IPS DF 4.7 (cell line): ENCODE measurements around the gene GOLGA8S.
"Not testable (repeated sequence)": the region's sequence is repeated elsewhere in the genome, so short reads cannot be mapped to it uniquely, and the experiment has no call there.

Source experiments
- DNase-seq: peaks from one replicate; pipeline ENCODE4 v3.0.0-alpha.2; 2013; ENCODE audit warnings: low spot score; ENCODE audit errors: extremely low read depth

Gene GOLGA8S

GRCh38 chr15:23398357-23398756 lies 43.8 kb downstream of the GOLGA8S start:
- DNase-seq = not testable (repeated sequence)

GRCh38 chr15:23399207-23399606 lies 44.7 kb downstream of the GOLGA8S start:
- not testable (repeated sequence) for DNase-seq

GRCh38 chr15:23401627-23402026 lies 47.1 kb downstream of the GOLGA8S start:
- no peak for DNase-seq

- no peak for DNase-seq
These were observed 47.6 kb downstream of the GOLGA8S start for GRCh38 chr15:23402140-23402539.

GRCh38 chr15:23402544-23402943 lies 48.0 kb downstream of the GOLGA8S start:
- DNase-seq = no peak

- DNase-seq = no peak
These were observed 49.0 kb downstream of the GOLGA8S start for GRCh38 chr15:23403550-23403949.

GRCh38 chr15:23411841-23412240 lies 57.3 kb downstream of the GOLGA8S start:
- DNase-seq = no peak

GRCh38 chr15:23412881-23413600 lies 58.5 kb downstream of the GOLGA8S start:
- not testable (repeated sequence) for DNase-seq
